NCI-H510A treated with DMSO at 0.1 percent for 48 hours (cell line): ENCODE data around the gene MYCN.
"Not testable (repeated sequence)": the region's sequence is repeated elsewhere in the genome, so short reads cannot be mapped to it uniquely, and the experiment has no call there.

ENCODE experiments used
- DNase-seq: peaks from one replicate; lab custom pipeline; 2025; lab: John Stamatoyannopoulos, UW

MYCN gene

DNA sequence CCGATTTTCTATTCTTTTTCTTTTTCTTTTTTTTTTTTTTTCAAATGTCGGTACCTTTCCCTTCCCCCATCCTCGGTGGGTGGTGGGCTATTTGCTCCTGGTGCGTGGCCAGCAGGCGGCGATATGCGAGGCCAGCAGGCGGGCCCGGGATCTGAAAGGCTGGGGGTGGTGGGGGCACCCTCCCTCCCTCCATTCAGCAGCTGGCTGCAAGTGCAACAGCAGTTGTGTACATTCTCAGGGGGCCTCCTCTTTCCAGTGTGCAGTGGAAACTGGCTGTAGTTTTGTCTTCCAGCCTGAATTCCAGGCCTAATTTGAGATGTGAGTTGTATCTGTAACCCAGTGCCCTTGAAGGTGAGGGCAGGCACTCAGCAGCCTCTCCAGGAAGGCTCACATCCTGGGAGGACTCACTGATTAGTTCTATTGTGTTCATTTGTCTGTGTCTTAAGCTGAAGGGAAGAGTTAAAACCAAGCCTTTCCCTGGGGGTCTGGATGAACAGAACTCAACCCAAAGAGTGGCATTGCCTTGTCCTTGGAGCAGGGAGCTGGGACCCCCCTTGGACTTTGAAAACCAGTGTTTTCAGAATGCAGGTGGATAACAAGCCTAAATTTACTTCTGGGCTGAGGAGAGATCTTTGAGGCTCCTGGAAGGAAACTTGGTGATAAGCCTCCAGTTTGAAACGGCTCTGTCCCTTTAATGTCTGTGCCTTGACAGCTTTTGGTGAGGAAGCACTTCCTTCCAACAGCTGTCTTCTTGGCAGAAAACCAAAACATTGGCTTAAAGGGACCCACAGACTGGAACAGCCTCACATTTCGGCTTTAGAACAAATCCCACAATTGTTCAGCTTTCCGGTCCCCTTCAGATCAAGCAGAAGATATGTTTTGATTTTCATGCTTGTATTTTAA lies 3.3 kb downstream of the MYCN start:
- DNase-seq = no peak

DNA sequence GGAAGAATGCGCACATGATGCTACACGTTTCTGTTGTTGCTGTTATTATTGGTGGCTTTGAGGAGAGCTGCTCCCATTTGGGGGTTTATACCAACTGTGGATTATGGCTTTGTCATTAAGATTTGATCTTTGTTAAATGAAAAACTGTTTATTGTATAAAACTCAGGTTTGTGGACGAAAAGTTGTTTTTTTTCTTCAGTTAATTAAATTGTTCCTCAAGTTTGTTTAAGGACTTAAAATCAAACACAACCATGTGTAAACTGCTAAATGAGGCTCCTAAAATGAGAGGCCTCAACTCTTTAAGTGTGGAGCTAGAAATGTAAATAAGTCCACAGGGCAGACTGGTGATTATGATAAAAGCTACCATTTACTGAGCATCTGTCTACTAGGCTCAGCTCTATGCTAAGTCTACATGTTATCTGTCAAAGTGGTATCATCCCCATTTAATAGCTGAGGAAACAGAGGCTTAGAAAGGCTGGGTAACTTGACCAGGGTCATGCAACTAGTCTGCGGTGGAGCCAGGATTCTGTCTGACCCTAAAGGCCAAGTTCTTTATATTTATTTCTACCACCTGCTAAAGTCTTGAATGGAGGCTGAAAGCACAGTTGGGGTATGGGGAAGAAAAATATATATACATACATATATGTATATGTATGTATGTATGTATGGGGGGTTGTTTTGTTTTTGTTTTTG lies 4.1 kb downstream of the MYCN start:
- DNase-seq = no peak

DNA sequence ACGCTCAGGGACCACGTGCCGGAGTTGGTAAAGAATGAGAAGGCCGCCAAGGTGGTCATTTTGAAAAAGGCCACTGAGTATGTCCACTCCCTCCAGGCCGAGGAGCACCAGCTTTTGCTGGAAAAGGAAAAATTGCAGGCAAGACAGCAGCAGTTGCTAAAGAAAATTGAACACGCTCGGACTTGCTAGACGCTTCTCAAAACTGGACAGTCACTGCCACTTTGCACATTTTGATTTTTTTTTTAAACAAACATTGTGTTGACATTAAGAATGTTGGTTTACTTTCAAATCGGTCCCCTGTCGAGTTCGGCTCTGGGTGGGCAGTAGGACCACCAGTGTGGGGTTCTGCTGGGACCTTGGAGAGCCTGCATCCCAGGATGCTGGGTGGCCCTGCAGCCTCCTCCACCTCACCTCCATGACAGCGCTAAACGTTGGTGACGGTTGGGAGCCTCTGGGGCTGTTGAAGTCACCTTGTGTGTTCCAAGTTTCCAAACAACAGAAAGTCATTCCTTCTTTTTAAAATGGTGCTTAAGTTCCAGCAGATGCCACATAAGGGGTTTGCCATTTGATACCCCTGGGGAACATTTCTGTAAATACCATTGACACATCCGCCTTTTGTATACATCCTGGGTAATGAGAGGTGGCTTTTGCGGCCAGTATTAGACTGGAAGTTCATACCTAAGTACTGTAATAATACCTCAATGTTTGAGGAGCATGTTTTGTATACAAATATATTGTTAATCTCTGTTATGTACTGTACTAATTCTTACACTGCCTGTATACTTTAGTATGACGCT lies 5.8 kb downstream of the MYCN start:
- DNase-seq = no peak

DNA sequence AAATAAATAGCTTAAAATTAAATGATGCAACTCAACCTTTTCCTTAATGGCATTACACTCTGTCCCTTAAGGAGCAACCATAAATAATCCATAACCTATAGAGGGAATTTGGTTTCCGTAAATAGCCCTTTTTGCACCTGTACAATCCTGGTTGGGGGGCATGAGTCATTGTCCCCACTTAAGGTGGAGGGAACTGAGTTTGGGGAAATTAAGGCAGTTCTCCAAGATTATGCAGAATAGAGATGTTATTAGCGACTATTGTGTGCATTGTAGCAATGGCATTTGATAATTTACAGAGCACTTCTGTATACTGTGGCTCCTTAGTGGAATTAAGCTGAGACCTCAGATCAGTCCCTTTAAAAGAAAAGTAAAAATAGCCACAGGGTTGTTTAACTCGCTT lies 6.6 kb downstream of the MYCN start:
- DNase-seq = no peak

DNA sequence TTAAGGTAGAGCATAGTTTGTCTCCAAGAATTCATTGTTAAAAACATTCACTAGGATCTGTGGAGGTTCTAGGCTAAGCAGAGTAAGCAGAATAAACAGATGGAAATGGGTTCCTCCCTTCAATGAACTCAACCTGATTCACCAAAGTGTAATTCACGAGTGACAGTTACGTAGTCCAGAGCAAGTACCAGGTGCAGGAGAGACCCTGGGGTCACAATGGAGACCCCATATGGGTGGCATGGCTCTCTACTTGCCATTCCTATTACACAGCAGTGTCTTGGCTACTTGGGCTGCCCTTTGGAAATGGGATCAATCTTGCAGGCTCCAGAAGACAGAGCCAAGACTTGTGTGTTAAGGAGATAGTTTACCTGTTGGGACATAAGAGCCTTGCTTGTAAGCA lies 7.1 kb downstream of the MYCN start:
- DNase-seq = no peak

DNA sequence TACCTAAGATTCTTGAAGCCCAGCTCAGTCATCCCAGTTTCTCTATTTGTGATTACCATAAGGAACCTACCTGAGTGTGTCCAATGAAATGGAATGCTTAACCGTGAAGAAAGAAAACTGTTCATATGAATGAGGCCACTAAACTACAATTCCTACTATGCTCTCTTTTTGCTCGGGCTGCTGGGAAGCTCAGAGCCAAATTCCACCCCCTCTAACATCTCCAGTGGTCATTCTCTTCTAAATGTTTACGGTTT lies 8.3 kb downstream of the MYCN start:
- DNase-seq = no peak

DNA sequence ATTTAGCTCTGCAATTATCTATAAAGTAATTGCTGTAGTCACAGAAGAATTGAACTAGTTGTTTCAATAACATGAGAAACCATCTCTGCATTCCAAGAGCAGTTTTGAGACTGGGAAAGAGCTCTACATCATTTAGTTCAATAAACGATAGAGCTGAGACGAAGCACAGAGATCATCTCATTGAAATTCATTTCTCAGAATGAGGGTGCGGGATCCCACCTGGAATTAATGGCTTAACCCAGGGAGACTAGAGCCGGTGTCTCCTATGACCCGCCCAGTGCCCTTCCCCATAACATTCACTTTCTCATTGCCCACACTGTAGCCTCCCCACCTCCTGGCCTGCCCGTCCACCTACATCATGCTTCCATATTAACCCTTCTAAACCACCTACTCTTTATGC lies 8.8 kb downstream of the MYCN start:
- no peak for DNase-seq

DNA sequence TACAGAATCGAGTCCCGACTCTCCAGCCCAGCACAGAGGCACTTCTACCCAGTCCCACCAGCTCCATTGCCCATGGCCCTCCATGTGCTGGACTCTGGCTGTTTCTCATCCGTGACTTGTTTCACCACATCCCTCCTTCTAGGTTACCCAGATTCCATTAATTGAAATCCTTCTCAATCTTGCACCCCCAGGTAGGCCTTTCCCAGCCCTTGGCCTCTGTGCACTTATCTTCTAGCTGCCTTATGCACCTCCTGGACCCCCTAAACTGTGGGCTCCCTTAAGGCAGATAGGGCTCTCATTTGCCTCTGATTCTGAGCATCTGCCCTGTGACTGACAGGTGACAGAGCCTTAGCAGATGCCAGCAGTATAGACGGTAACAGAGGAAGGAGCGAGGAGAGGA lies 9.2 kb downstream of the MYCN start:
- DNase-seq = no peak

DNA sequence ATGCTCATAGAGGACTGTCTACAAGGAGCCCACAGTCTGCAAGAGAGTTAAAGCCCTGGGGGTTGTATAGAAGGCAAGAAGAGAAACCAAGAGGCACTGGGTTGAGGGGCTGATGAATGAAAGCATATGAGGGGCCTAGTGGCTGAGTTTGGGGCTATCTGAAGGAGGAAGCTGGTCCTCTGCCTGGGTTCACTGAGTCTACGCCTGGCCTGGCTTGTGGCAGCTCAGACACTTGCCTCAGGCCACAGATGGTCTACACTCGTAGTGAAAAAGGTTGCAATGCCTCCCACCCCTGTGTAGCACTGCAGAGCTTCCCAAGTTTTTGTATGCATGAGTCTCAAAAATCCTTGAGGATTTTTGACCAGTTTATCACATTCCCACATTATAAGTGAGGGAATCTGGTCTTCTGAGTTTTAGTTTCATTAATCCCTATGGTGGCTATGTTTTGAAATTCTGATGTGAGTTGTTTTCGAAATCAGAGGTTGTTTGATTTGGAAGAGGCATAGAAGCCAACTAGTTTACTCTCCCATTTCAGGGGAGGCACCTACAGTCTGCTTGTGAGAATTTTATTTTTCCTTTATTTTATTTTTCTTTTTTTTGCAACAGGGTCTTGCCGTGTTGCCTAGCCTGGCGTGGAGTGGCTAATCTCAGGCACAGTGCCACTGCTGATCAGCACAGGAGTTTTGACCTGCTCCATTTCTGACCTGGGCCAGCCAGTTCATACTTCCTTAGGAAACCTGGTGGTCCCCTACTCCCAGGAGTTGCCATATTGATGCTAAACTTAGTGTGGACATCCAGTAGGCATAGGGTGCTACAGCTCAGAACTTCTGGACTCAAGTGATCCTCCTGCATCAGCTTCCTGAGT lies 10.0 kb downstream of the MYCN start:
- DNase-seq = no peak

DNA sequence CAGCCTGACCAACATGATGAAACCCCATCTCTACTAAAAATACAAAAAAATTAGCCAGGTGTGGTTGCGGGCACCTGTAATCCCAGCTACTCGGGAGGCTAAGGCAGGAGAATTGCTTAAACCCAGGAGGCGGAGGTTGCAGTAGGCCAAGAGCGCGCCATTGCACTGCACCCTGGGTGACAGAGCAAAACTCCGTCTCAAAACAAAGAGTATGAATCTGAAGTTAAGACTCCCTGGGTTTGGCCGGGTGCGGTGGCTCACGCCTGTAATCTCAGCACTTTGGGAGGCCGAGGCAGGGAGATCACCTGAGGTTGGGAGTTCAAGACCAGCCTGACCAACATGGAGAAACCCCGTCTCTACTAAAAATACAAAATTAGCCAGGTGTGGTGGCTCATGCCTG lies 11.6 kb downstream of the MYCN start:
- not testable (repeated sequence) for DNase-seq

DNA sequence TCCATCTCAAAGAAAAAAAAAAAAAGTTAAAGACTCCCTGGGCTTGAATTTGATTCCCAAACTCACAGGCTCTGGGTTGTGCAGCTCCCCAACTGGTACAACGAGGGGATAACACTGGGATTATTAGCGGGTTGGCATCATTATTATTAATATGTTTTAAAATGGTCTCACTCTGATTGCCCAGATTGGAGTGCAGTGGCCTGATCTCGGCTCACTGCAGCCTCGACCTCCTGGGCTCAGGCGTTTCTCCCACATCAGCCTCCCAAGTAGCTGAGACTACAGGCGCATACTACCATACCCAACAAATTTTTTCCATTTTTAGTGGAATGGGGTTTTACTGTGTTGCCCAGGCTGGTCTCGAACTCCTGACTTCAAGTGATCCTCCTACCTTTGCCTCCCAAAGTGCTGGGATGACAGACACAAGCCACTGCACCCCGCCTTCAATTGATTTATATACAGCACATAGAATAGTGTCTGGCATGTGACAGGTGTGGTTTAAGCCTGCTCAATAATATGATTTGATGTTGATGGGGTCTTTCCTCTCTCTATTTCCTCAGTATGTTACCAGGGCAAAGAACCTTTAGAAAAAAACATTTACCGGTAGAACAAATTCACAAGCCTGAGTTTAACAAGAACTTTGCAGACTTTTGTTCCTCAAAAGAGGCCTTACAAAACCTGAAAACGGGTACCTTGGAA lies 12.2 kb downstream of the MYCN start:
- DNase-seq = no peak

DNA sequence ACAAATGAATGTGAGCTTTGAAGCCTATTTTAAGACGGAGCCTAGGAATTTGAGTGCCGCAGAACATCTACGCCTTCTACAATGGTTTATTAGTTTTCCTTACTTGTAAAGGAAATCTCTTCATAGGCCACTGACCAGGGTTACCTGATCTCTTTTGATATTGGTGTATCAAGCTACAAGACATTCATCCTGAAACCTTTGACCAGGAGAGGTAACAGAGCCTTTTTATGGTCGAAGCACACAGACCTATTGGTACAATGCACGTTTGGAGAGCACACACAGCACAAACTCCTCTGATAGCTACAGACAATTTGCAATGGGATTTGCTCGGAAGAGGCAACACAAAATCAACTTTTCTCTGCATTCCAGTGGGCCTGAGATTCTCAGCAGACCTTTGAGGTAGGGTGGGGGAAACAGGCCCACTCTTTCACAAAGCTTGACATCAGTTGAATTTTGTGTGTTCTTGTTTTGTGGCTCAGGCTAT lies 12.8 kb downstream of the MYCN start:
- DNase-seq = no peak

DNA sequence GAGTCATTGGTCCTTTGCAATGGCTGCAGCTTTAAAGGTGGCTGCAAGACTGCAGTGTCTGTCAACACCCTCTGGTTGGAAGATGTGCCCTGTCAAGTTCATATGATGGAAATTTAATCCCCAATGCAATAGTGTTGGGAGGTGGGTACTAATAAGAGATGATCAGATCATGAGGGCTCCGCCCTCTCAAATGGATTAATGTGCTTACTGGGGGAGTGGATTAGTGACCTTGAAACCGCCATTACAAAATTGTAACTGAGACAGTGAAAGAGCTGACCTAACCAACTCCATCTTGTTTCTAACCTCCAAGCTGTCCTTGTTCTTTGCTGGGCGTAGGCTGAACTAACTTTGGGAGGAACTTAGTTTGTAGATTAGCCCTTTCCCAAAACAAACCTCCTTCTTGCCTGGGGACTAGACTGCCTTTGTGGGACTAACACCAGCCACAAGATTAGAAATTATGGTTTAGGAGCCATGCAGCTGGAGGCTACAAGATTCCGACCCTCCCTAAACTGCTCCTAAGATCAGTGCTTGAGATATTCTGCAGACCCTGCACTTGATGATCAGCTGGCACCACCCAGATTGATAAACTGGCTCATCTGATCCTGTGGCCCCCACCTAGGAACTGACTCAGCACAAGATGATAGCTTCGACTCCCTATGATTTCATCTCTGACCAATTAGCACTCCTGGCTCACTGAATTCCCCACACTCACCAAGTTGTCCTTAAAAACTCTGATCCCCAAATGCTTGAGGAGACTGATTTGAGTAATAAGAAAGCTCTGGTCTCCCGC lies 13.7 kb downstream of the MYCN start:
- no peak for DNase-seq

DNA sequence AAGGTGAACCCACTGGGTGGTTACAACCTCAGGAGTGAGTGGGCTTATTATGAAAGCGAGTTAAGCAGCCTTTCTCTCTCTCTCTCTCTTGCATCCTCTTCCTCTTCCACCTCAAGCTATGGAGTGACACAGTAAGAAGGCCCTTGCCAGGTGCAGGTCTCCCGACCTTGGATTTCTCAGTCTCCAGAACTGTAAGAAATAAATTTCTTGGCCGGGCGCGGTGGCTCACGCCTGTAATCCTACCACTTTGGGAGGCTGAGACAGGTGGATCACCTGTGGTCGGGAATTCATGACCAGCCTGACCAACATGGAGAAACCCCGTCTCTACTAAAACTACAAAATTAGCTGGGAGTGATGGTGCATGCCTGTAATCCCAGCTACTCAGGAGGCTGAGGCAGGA lies 14.4 kb downstream of the MYCN start:
- no peak for DNase-seq

DNA sequence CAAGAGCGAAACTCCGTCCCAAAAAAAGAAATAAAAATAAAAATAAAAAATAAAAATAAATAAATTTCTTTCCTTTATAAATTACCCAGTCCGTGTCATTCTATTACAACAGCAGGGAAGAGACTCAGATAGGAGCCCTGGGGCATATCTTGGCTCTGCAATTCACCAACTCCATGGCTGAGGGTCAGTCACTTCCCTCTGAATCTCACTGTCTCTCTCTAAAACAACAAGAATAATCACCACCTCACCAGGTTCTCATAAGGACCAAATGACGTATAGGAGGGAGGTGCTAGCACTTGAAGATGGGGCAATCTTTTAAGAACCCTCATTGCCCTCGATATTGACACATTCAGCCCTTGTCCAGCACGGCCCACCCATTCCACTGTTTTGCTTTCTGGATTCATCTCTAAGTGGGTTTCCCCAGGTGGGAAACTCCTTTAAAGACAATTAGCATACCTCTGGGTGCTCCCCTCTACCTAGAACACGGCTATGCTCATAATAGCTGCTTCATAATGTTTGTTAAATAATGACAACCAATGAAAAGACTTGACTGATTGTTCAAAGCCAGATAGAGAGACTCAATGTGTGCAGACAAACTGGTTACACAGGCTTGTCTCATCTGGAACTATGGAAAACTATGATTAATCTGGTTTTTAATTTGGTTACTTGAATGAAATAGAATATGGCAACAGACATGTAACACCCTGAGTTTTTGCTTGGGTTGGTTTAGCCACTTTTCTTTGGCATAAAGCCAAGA lies 15.1 kb downstream of the MYCN start:
- DNase-seq = no peak

DNA sequence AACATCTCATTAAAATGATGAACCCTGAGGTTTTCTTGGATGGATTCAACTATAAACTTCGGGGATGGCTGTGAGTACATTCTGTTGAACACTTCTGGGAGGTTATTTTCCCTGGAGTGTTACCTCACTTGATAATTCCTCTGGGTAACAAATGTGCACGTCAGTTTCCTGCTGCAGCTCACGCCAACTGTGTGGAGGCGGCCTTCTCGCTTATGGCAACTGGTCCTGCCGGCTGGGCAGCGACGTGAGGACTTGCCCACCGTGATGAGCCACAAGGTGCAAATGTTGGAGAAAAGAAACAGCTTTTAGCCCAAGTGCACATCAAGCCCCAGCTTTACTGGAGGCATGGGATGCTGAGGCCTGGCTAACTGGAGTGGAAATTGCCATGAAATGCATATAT lies 15.9 kb downstream of the MYCN start:
- DNase-seq = no peak

DNA sequence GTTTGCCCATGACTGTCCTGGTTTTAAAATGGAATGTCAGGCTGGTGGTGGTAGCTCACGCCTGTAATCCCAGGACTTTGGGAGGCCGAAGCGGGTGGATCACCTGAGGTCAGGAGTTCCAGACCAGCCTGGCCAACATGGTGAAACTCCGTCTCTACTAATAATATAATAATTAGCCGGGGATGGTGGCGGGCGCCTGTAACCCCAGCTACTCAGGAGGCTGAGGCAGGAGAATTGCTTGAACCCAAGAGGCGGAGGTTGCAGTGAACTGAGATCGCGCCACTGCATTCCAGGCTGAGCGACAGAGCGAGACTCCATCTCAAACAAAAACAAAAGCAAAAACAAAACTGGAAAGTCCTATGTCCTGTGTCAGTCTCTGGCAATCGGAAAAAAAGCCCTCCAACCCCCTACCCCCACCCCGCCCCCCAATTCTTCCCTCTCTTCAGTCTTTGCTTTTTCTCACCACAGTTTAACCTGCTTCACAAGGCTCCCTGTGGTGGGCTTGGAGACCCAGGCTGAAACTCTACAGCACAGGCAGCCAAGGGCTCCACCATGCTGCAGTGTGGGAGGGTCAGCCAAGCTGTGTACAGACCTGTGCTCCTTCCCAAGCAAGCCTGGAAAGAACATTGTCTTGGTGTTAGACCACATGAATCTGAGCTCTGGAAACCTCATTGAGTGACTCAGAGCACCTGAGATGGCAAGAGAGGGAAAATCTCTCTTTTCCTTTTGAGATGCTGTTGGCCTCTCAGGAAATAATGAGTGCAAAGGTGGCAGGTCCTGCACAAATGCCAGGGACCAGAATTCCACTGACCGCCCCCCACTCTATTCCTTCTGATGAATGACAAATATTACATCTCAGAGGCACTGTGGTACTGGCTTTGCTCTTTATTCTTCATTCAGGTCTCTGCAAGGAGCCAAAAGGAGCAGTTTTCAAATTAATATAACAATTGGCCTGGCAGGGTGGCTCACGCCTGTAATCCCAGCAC lies 16.7 kb downstream of the MYCN start:
- no peak for DNase-seq

DNA sequence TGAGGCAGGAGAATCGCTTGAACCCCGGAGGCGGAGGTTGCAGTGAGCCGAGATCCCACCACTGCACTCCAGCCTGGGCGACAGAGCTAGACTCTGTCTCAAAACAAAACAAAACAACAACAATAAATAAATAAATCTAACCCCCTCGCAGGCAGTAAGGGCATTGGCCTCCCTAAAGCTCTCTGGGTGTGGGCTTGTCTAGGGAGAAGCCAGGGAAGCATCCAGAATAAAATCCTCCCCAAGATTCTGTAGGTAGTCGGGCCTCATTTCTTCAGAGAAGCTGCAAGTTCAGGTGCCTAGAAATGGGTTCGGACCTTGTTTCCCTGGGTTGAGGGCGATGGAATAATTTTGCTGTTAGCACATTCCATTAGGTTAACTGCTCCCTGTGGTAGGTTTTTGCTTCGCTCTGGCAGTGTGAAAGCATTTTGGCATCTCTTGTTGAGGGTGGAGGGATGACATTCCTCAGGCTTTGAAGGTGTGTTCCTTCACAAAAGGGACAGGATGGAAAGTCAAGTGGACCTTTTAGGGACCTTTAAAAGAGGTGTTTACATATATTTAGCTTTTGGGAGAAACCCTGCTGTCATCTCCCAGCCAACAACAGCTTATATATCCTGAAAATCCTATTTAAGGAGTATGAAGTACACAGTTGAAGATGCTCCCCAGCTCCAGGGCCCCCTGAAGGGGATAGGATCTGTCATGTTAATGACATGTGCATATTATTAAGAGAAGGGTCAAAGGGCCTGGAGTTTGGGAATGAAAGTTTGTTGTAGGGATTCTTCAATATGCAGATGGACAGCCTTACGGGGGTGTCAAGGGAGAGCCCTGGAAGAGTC lies 17.7 kb downstream of the MYCN start:
- no peak for DNase-seq
